Testis (tissue), 2 donors: ENCODE data around the gene ITPR2.

Experiments
- CTCF ChIP-seq, 3 experiments: fragments of 450-650 bp in 2 of 3; fragments of 200-600 bp in 1 of 3; sonication (generic) in 1 of 3; IDR thresholded peaks; one replicate each; pipeline ENCODE4 v1.5.1; 2016 to 2019; ENCODE audit warnings: antibody characterized with exemption in 3 of 3, mild to moderate bottlenecking in 2 of 3, moderate library complexity in 1 of 3
- POLR2A ChIP-seq: fragments of 450-650 bp; IDR thresholded peaks from one replicate; pipeline ENCODE4 v1.6.1; 2017; ENCODE audit warnings: antibody characterized with exemption, mild to moderate bottlenecking, moderate library complexity

DNA sequence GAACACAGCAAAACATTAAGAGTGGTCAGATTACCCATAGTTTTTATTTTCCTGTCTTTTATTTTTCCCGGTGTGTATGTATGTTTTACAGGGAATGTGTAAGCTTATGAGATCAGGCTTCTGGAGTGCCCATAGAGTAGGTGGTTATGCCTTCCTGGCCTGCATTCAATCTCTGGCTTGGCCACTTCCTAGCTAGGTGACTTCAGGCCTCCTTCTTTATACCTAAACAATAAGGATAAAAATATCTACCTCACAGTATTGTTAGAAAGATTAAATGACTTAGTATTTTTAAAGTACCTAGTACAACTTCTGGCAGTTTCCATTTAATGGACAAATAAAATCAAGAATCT is 42.4 kb downstream of the ITPR2 start:
- TF ChIP-seq POLR2A: no peak
- no peak for TF ChIP-seq CTCF (IDR thresholded peaks at IDR 0.05)
